K562 (cell line): ENCODE results near the gene WDR46. TPM values are rescaled to one million over a fixed set of nuclear protein-coding genes. Genes with fewer than 3 reads are reported as not detected.
A peak's percentile ranks its signal among the peaks of the same experiment; 100 is the strongest.

ENCODE experiments used
- BRF1 ChIP-seq: IDR thresholded peaks from 3 replicates; pipeline ENCODE4 v1.6.1; 2011; ENCODE audit warnings: borderline replicate concordance, mild to moderate bottlenecking; ENCODE audit not compliant: insufficient read length; ENCODE audit errors: extremely low read depth
- CBX3 ChIP-seq, 2 experiments: IDR thresholded peaks; 1 replicate in 1 of 2; 2 replicates in 1 of 2; pipeline ENCODE4 v1.6.1; 2012; ENCODE audit warnings: inconsistent platforms in 2 of 2, low read length in 2 of 2, borderline replicate concordance in 1 of 2, control low read depth in 1 of 2
- CBX5 ChIP-seq: IDR thresholded peaks from 2 replicates; pipeline ENCODE4 v1.6.1; 2014; ENCODE audit warnings: low read depth, borderline replicate concordance
- CEBPG ChIP-seq, 3 experiments: fragments of 200-800 bp in 1 of 3; sonication (Bioruptor generic) in 1 of 3; sonication (generic) in 1 of 3; formaldehyde crosslinking in 1 of 3; IDR thresholded peaks in 2 of 3; conservative IDR thresholded peaks in 1 of 3; 2 replicates each; pipeline versions ENCODE4 v1.6.1 to v1.8.0; 2016 to 2022; ENCODE audit warnings: missing compliant biosample characterization in 2 of 3, missing genetic modification characterization in 2 of 3, mild to moderate bottlenecking in 1 of 3, missing genetic modification reagents in 1 of 3
- CTBP1 ChIP-seq: fragments of 450-650 bp; IDR thresholded peaks from 2 replicates; pipeline ENCODE4 v1.6.1; 2016; ENCODE audit warnings: borderline replicate concordance
- CUX1 ChIP-seq: fragments of 200-800 bp; sonication (Bioruptor generic); IDR thresholded peaks from 2 replicates; pipeline ENCODE4 v1.6.1; 2016; ENCODE audit warnings: missing genetic modification characterization, missing compliant biosample characterization
- GABPA ChIP-seq: fragments of 200-800 bp; sonication (Bioruptor generic); conservative IDR thresholded peaks from 2 replicates; pipeline ENCODE4 v1.6.1; 2016; ENCODE audit warnings: low read depth, missing genetic modification characterization, missing compliant biosample characterization
- GABPB1 ChIP-seq: sonication (generic); formaldehyde crosslinking; IDR thresholded peaks from 2 replicates; pipeline ENCODE4 v1.8.0; 2022; ENCODE audit warnings: mild to moderate bottlenecking, missing genetic modification reagents
- GABPB2 ChIP-seq: fragments of 250-450 bp; sonication (Bioruptor Pico); conservative IDR thresholded peaks from 2 replicates; pipeline ENCODE4 v1.5.1; 2021; ENCODE audit warnings: mild to moderate bottlenecking
- HCFC1 ChIP-seq: IDR thresholded peaks from 2 replicates; pipeline ENCODE4 v1.6.1; 2012; ENCODE audit warnings: low read depth, low read length, improper control_type of control experiment
- HIVEP1 ChIP-seq: fragments of 250-450 bp; sonication (Bioruptor Pico); IDR thresholded peaks from 2 replicates; pipeline ENCODE4 v1.4.0; 2020; ENCODE audit warnings: mild to moderate bottlenecking
- HLTF ChIP-seq: fragments of 450-650 bp; IDR thresholded peaks from 2 replicates; pipeline ENCODE4 v1.6.1; 2016
- HNRNPLL ChIP-seq: fragments of 200-400 bp; formaldehyde crosslinking; IDR thresholded peaks from 2 replicates; pipeline ENCODE4 v1.6.1; 2017; ENCODE audit warnings: low read length, low read depth, mild to moderate bottlenecking; ENCODE audit not compliant: poor library complexity, severe bottlenecking
- NCOR1 ChIP-seq: fragments of 450-650 bp; IDR thresholded peaks from 2 replicates; pipeline ENCODE4 v1.6.1; 2016; ENCODE audit warnings: mild to moderate bottlenecking, moderate library complexity
- NR2C1 ChIP-seq, 2 experiments: fragments of 450-650 bp; IDR thresholded peaks; 2 replicates each; pipeline ENCODE4 v1.6.1; 2017; ENCODE audit warnings: mild to moderate bottlenecking in 2 of 2, antibody characterized with exemption in 1 of 2, inconsistent platforms in 1 of 2, missing compliant biosample characterization in 1 of 2, missing genetic modification characterization in 1 of 2
- RFX5 ChIP-seq: IDR thresholded peaks from 2 replicates; pipeline ENCODE4 v1.6.1; 2011; ENCODE audit warnings: low read depth, mild to moderate bottlenecking, improper control_type of control experiment, low read length
- SFPQ ChIP-seq: fragments of 200-400 bp; formaldehyde crosslinking; IDR thresholded peaks from 2 replicates; pipeline ENCODE4 v1.6.1; 2017; ENCODE audit warnings: mild to moderate bottlenecking, low read depth, low read length, moderate library complexity
- TAF7 ChIP-seq: fragments of 450-650 bp; IDR thresholded peaks from 2 replicates; pipeline ENCODE4 v1.6.1; 2016; ENCODE audit warnings: missing genetic modification characterization, missing compliant biosample characterization
- TCFL5 ChIP-seq: fragments of 250-450 bp; sonication (Bioruptor Pico); conservative IDR thresholded peaks from 2 replicates; pipeline ENCODE4 v1.6.1; 2021; ENCODE audit warnings: mild to moderate bottlenecking, moderate library complexity, matching md5 sums
- ZNF408 ChIP-seq: fragments of 250-450 bp; sonication (Bioruptor Pico); IDR thresholded peaks from 2 replicates; pipeline ENCODE4 v1.4.0; 2020; ENCODE audit warnings: low read depth, mild to moderate bottlenecking, moderate library complexity
- ZNF507 ChIP-seq: conservative IDR thresholded peaks from 2 replicates; pipeline ENCODE4 v1.6.1; 2017; ENCODE audit warnings: missing genetic modification characterization, missing compliant biosample characterization
- ZNF668 ChIP-seq: fragments of 250-450 bp; sonication (Bioruptor Pico); IDR thresholded peaks from 2 replicates; pipeline ENCODE4 v1.8.0; 2022; ENCODE audit warnings: mild to moderate bottlenecking, inconsistent platforms
- ZNF780A ChIP-seq: fragments of 250-450 bp; sonication (Bioruptor Pico); IDR thresholded peaks from 2 replicates; pipeline ENCODE4 v1.5.0; 2021; ENCODE audit warnings: mild to moderate bottlenecking
- ZZZ3 ChIP-seq: fragments of 450-650 bp; IDR thresholded peaks from 2 replicates; pipeline ENCODE4 v1.6.1; 2016; ENCODE audit warnings: antibody characterized with exemption, mild to moderate bottlenecking, moderate library complexity
- polyA plus RNA-seq, 8 experiments: library from polyadenylated mRNA; depleted of rRNA in 4 of 8; stranded (reverse) in 5 of 8; unstranded in 3 of 8; fragments of >200 nt; fragmentation: Nextera tagmentation in 2 of 8; fragmentation: Illumina TruSeq in 1 of 8; extraction: Ambion mirVana in 2 of 8; extraction: Trizol in 1 of 8; gene quantifications; 2 replicates each; pipeline versions ENCODE4 v1.2.1 to v1.2.3, GENCODE V29; 2011 to 2014; ENCODE audit warnings: inconsistent platforms in 1 of 8, missing spikeins in 1 of 8
- total RNA-seq, 7 experiments: library from RNA; depleted of rRNA in 6 of 7; stranded (reverse); fragments of >200 nt in 6 of 7; fragmentation: Illumina TruSeq in 2 of 7; extraction: Trizol in 2 of 7; gene quantifications; 2 replicates each; pipeline versions ENCODE4 v1.2.1 to v1.2.3, GENCODE V29; 2011 to 2021; ENCODE audit warnings: low replicate concordance in 1 of 7

WDR46 gene
- total and polyA plus RNA-seq, 9 of the 15 experiments (the other 6 are each of a cell fraction or from before 2014, with no cell fraction given) = 8.9 to 146 (median 93.1) TPM

GRCh38 chr6:33298773-33299236 is 9.8 kb upstream of the WDR46 start, which contains the start of gene RGL2 (continued):
- no peak for TF ChIP-seq SFPQ
- no peak for TF ChIP-seq ZNF780A
- TF ChIP-seq ZNF668 (CRISPR knock-in tag) = no peak
- TF ChIP-seq TAF7 (tag) = no peak
- TF ChIP-seq CBX3 (IDR thresholded peaks at IDR 0.05; ENCODE audit: borderline replicate concordance in 1 of 2, low read length in 2 of 2) = no peak
- TF ChIP-seq ZNF507 (tag) = no peak
- TF ChIP-seq HLTF = 0 out of 2 replicates have a peak, but pooled peaks have one; percentile 26
- TF ChIP-seq ZNF408 = no peak
- no peak for TF ChIP-seq RFX5
- TF ChIP-seq HNRNPLL = no peak
- no peak for TF ChIP-seq GABPB1 (CRISPR knock-in tag)
- no peak for TF ChIP-seq ZZZ3
- TF ChIP-seq CBX5 = no peak
- no peak for TF ChIP-seq GABPB2 (CRISPR knock-in tag)
- TF ChIP-seq HIVEP1 (CRISPR knock-in tag) = no peak
- TF ChIP-seq NCOR1 = no peak
- TF ChIP-seq BRF1 = no peak
- TF ChIP-seq TCFL5 (CRISPR knock-in tag) = no peak
- TF ChIP-seq NR2C1 (IDR thresholded peaks at IDR 0.05) = no peak
- TF ChIP-seq NR2C1 (tag; IDR thresholded peaks at IDR 0.05) = no peak
- no peak for TF ChIP-seq CEBPG (CRISPR knock-in tag; IDR thresholded peaks at IDR 0.05)
- TF ChIP-seq CEBPG (tag; conservative IDR thresholded peaks at IDR 0.05 in 1 of 2, IDR thresholded peaks at IDR 0.05 in 1 of 2) = no peak
- no peak for TF ChIP-seq HCFC1
- no peak for TF ChIP-seq GABPA
- no peak for TF ChIP-seq CUX1
- TF ChIP-seq CTBP1 = no peak
